ENCODE results near the gene HTR3E.

- TF ChIP-seq CTCF (conservative IDR thresholded peaks at IDR 0.05; ENCODE audit: low read depth, low read length) = no peak
- TF ChIP-seq EZH2 (IDR thresholded peaks at IDR 0.05; ENCODE audit: low read length, unreplicated experiment) = no peak
- TF ChIP-seq EZH2phosphoT487 (IDR thresholded peaks at IDR 0.05; ENCODE audit: borderline replicate concordance, low read length) = no peak
Observed at GRCh38 chr3:184135911-184136260, 39.0 kb downstream of the HTR3E start.

Measured in PC-3 (cell line).